Effector CD8-positive, alpha-beta T cell (primary cell): ENCODE data around the gene MACROH2A2.

Experiments
- DNase-seq: peaks from one replicate; lab custom pipeline; 2025; lab: John Stamatoyannopoulos, UW

MACROH2A2 gene

GRCh38 chr10:70130878-70131559 lies 78.4 kb downstream of the MACROH2A2 start:
- DNase-seq: no peak

- no peak for DNase-seq
Measured at GRCh38 chr10:70131560-70131937, 78.9 kb downstream of the MACROH2A2 start.

- peak; percentile 16 for DNase-seq
Measured at GRCh38 chr10:70132098-70133029, 79.7 kb downstream of the MACROH2A2 start, which contains the start of gene AIFM2. TSS of gene AIFM2 (minus strand) at chr10:70132825. CDS start at chr10:70124084, 8,741 bp downstream.

DNA sequence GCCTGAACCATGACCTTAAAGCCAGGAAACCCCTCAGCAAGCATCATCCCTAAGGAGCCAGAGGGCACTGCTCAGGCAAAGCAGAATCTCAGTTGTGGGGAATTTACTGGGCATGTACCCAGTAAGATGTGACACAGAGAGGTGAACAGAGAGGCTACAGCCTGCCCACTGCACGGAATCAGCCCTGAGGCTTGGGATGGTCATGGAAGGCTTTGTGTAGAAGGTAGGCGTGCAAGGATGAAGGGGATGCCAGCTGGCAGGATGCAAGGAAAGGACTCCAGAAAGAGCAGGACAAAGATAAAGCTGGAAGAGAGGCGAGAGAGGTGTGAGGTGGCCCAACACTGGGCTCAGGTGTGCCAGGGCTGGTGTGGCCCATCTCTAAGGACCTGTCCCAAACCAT lies 82.4 kb downstream of the MACROH2A2 start:
- no peak for DNase-seq

DNA sequence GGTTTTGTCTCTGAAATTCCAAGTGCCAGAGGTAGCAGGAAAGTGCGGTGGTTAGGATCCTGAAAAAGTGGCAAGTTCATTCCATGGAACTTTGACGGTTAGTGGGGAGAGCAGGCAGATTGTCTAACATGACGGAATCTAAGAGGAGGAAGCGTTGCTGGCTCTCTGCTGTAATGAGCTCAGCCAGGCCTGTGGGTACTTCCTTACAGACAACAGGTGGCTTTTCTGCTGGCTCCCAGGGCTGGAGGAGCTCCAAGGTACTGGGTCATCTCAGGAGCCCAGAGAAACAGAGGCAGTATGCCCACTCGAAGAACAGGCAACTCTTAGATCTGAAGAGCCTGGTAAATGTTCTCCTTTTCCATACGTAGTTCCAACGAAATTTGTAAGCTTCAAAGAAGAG lies 83.0 kb downstream of the MACROH2A2 start:
- no peak for DNase-seq

- DNase-seq: no peak
Measured at GRCh38 chr10:70137135-70137534, 84.5 kb downstream of the MACROH2A2 start.

GRCh38 chr10:70137927-70138883 lies 85.6 kb downstream of the MACROH2A2 start:
- no peak for DNase-seq

DNA sequence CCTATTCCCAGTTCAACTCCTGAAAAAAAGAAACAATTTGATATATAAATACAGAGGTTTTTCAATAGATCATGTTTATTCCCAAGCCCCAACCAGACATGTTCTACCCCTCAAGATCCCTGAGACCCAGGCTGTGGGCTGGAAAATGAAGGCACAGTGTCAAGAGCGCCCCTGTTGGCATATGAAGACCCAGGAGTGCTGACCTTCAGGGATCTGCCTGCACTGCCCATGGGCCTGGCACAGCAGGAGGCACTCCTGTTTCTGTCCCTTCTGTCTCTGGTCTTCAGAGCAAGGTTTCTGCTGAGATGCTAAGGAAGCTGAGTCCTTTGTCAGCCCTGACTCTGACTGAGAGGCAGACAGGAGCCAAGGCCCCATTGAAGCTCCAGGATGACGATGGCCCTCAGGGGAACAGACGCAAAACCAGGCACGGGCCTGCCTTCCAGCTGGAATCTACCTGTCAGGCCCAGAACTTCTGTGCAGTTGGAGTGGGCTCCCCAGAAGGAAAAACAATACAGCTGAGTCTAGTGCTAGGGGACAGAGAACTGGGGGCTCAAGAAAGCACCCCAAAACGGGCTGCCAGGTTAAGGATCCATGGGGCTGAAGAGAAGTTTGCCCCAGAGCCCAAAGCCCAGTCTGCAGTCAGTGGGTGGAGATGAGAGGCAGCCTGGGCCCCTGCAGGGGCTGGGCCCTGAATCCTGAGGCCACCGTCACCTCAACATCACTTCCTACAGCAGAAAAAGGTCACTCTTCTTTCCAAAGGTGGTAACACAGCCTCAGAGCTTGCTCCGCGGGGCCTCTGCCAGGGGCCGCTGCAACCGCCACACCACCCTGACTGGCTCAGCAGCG lies 86.7 kb downstream of the MACROH2A2 start:
- DNase-seq: no peak

DNA sequence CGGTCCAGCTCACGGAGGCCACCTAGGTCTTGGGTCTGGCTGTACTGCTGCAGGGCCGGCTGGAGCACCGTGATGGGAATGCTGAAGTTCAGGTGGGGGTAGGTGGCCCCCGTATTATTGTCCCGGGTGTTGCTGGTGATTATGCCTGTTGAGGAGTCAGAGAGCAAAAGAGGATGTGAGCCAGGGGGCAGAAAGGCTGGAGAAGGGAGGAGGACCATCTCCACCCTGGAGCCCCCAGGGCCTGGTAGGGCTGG lies 87.3 kb downstream of the MACROH2A2 start:
- DNase-seq: no peak

GRCh38 chr10:70140297-70140696 lies 87.7 kb downstream of the MACROH2A2 start:
- no peak for DNase-seq

- DNase-seq: no peak
Measured at GRCh38 chr10:70142555-70142954, 89.9 kb downstream of the MACROH2A2 start.

GRCh38 chr10:70144372-70145110 lies 91.9 kb downstream of the MACROH2A2 start:
- no peak for DNase-seq

DNA sequence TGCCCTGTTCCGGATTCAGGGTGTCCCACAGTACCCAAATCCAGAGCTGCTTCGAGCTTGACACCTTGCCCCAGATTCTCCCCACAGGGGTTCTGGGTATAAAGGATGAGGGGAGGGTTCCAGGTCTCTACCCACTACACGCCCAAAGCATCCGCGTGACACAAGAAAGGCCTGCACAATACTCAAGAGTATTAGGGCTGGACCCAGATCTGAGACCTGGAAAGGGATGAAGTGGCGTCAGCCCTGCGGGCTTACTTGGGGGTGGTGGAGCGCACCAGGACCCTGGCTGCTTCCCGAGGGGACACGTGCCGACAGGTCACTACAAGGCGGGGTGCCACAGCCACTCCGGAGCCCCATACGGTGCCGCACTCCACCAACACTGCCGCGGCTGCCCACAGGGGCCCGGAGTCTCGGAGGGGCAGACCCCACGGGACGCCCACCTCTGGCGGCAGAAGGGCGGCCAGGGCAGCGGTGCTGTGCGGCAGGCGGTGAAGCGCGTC lies 92.6 kb downstream of the MACROH2A2 start:
- no peak for DNase-seq

DNA sequence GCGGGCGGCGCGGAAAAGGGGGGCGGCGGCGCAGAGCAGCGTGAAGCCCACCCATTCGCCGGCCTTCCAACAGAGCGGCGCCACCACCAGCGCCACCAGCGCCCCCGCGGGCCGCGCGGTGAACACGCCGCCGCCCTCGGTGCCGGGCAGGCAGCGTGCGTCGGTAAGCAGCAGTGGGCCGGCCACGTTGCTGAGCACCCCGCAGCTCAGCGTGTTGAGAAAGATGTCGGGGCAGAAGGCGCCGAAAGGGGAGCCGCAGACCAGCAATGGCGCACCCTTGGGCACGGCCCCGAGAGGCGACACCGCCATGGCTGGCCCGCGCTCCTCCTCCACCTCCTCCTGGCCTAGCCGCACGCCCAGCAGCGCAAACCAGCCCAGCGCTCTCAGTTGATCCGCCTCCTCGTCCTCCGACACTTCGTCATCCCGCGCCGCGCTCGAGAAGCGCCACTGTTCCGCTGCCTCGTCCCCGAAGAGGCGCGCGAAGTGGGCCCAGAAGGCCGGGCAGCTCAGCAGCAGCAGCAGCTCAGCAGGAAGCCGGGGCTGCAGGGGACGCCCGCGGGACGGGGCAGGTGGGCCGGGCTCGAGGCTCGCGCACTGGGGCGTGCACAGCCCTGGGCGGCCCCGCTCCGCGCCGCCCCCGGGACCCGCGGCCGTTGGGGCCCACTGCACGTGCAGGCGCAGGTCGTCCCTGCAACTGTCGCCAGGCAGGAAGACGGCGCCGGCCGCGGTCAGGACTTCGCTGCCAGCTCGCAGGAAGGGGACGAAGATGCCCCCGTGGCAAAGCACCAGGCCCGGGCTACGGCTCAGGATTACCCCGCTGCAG lies 93.2 kb downstream of the MACROH2A2 start:
- peak; percentile 53 for DNase-seq

DNA sequence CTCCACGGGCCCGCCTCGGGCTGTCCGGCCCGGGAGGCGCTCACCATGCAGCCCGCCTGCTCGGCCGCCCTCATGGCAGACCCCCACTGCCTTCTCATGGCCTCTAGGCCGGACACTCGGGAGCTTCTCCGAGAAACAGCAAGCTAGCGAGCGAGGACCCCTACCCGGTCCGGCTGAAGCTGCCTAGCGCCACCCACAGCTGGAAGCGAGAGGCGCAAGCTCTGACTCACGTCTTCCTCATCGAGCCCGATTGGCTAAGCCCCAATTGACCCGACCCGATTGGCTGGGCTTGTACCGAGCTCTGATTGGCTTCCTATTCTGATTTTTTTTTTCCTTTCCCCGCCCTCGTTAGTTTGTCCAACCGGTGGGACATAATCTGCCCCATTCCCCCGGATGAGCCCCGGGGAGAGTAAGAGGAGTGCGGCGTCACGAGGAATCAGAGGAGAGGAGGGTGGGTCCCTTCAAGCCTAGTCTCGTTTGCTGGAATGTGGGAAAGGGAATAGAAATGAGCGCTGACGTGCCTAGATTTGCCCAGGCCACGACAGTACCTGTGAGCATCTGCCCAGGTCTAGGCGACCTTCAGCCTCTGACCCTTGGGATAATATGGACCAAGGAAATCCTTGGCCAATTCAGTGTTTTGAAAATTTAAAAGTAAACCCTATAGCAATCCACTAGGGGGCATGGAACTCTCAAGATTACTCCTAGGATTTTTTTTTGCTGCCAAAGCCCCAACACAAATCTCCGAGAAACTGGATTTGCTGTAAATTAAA lies 94.0 kb downstream of the MACROH2A2 start, which contains the start of gene TYSND1:
Gene TYSND1 (minus strand): TSS at position 212 of the 770 bp plus-strand sequence. CDS start 114 bp downstream, at position 98.
- peak; percentile 88 for DNase-seq

GRCh38 chr10:70147259-70147625 lies 94.6 kb downstream of the MACROH2A2 start:
- no peak for DNase-seq

DNA sequence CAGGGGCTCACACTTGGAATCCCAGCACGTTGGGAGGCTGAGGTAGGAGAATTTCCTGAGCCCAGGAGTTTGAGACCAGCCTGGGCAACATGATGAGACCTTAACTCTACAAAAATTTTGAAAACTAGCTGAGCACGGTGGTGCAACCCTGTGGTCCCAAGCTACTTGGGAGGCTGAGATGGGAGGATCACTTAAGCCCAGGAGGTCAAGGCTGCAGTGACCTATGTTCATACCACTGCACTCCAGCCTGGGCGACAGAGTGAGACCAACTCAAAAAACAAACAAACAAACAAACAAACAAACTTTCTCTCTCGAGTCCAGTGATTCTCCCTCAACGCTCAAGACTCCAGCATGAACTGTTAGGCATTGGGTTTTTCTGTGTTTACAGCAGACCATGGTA lies 95.9 kb downstream of the MACROH2A2 start:
- DNase-seq: no peak

DNA sequence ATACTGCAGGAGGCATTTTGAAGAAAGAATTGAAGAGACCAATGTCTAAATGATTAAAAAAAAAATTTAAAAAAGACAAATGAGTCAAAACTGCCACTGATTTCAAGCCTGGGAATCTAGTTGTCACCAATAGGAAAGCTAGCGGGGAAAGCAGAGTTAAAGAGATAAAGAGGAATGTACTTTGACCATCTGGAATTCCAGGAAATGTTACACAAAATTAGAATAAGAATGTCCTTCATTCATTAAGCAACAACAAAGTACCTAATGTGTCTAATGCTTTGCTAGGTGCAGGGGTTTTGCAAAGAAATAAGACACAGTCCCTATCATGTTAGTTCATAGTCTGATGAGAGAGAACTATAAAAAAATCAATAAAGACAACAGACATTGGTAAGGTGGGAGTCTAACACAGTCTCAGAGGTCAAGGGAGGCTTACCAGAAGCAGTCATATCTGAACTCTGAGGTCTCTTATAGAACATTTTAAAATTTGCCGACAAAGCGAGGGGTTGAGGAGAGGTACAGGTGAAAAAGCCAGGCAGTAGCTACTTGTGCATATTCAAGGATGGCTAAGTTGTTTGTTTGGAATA lies 102.7 kb downstream of the MACROH2A2 start:
- DNase-seq: no peak
